ENCODE data around the gene ASS1.

- TF ChIP-seq, protein P1, sequence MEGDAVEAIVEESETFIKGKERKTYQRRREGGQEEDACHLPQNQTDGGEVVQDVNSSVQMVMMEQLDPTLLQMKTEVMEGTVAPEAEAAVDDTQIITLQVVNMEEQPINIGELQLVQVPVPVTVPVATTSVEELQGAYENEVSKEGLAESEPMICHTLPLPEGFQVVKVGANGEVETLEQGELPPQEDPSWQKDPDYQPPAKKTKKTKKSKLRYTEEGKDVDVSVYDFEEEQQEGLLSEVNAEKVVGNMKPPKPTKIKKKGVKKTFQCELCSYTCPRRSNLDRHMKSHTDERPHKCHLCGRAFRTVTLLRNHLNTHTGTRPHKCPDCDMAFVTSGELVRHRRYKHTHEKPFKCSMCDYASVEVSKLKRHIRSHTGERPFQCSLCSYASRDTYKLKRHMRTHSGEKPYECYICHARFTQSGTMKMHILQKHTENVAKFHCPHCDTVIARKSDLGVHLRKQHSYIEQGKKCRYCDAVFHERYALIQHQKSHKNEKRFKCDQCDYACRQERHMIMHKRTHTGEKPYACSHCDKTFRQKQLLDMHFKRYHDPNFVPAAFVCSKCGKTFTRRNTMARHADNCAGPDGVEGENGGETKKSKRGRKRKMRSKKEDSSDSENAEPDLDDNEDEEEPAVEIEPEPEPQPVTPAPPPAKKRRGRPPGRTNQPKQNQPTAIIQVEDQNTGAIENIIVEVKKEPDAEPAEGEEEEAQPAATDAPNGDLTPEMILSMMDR (IDR thresholded peaks at IDR 0.05): no peak
- TF ChIP-seq POLR2AphosphoS5 (IDR thresholded peaks at IDR 0.05) (no peak), POLR2A (IDR thresholded peaks at IDR 0.05) (no peak)
Measured at GRCh38 chr9:130487500-130487899, 42.7 kb downstream of the ASS1 start.
